ENCODE measurements around the gene PTGER2. TPM values are rescaled to one million over a fixed set of nuclear protein-coding genes. Genes with fewer than 3 reads are reported as not detected.

The PTGER2 gene
- polyA plus RNA-seq, 1 donor from 2014 or later, result not detected

DNA sequence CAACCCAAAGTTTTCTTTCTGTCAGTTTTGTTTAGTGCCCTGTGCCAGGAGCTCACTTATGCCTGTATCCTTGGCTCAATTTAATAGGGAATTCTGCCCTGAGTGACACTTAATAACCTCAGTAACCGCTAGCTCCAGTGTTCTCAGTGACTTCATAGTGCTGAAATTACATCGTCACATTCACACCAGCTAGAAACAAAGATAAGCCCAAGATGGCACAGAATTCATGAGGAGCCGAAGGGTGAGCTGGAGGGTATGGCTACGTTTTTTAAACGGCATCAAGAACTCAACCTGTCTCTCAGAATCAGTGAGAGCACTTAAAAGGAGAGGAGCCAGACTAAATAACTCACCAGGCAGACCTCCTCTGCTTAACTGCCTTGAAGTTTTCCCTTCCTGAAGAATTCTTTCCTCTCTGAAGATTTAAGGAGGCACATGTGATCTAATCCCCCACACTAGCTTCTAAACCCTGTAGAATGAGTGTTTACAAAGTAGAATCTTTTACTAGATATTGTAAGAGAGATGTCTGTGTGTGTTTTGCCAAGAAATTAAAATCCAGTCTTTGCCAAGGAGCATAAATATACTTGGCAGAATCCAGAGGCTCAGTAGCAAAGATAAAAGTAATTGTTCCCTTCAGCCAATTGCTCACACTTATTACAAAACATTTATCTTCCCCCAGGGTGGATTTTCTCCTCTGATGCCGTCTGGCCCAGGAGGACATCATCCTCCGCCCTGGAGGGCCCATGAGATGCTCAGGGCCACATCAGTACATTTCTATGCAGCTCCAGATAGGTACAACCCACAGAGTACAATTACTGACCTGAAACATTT, 37.3 kb downstream of the PTGER2 start:
- H3K27me3 ChIP-seq (ENCODE audit: insufficient read depth, low read depth, low read length), result no peaks in the 10 kb centered on the region
- no peak overlapping the region for H2AFZ ChIP-seq (ENCODE audit: low read depth, low read length)
- H3K4me2 ChIP-seq (ENCODE audit: low read length), result peak overlapping the region; percentile 11
- peak overlapping the region; percentile 6 for H3K4me3 ChIP-seq (ENCODE audit: low read length)
- no peaks in the 10 kb centered on the region for H3K9me2 ChIP-seq (ENCODE audit: insufficient read depth, low read length)
- no peaks in the 10 kb centered on the region for H3K79me2 ChIP-seq (replicated peaks; ENCODE audit: insufficient read depth, low read length)
- no peak overlapping the region for H3K9ac ChIP-seq (ENCODE audit: low read length)
- H3K9me3 ChIP-seq (ENCODE audit: low read length), result no peaks in the 10 kb centered on the region
- H4K20me1 ChIP-seq (ENCODE audit: insufficient read depth), result no peaks in the 10 kb centered on the region
- TF ChIP-seq, protein P1, sequence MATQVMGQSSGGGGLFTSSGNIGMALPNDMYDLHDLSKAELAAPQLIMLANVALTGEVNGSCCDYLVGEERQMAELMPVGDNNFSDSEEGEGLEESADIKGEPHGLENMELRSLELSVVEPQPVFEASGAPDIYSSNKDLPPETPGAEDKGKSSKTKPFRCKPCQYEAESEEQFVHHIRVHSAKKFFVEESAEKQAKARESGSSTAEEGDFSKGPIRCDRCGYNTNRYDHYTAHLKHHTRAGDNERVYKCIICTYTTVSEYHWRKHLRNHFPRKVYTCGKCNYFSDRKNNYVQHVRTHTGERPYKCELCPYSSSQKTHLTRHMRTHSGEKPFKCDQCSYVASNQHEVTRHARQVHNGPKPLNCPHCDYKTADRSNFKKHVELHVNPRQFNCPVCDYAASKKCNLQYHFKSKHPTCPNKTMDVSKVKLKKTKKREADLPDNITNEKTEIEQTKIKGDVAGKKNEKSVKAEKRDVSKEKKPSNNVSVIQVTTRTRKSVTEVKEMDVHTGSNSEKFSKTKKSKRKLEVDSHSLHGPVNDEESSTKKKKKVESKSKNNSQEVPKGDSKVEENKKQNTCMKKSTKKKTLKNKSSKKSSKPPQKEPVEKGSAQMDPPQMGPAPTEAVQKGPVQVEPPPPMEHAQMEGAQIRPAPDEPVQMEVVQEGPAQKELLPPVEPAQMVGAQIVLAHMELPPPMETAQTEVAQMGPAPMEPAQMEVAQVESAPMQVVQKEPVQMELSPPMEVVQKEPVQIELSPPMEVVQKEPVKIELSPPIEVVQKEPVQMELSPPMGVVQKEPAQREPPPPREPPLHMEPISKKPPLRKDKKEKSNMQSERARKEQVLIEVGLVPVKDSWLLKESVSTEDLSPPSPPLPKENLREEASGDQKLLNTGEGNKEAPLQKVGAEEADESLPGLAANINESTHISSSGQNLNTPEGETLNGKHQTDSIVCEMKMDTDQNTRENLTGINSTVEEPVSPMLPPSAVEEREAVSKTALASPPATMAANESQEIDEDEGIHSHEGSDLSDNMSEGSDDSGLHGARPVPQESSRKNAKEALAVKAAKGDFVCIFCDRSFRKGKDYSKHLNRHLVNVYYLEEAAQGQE (IDR thresholded peaks at IDR 0.05; ENCODE audit: borderline replicate concordance), result peak; percentile 41
- no peak for TF ChIP-seq SMC3 (conservative IDR thresholded peaks at IDR 0.05; ENCODE audit: poor library complexity)
- no peak overlapping the region for H3K27ac ChIP-seq (ENCODE audit: low read length)
- no peaks in the 10 kb centered on the region for H3K36me3 ChIP-seq (ENCODE audit: insufficient read depth, low read length)
- no peaks in the 10 kb centered on the region for H3F3A ChIP-seq (ENCODE audit: insufficient read depth, low read length, poor library complexity, severe bottlenecking)

DNA sequence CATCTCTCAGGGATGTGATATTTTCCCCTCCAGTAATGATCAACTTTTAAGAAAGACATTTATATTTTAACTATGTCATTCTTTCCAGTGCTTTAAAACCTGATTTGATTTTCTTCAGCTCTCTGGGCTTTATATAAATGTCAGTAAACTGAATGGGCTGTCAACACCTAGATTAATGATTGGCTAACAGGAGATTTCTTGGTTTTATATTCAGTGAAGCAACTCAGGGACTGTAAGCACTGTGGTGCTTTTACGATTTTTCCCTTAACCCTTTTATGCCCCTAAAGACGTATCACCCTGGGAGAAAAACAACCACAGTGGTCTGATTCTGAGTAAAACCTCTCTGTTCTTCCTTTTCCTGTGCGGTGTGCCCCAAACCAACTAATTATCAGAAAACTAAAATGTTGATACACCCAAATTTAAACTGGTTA, 38.0 kb downstream of the PTGER2 start:
- Histone ChIP-seq H3K27ac (ENCODE audit: low read length) (no peak overlapping the region), H4K20me1 (ENCODE audit: insufficient read depth) (no peaks in the 10 kb centered on the region), H3F3A (ENCODE audit: insufficient read depth, low read length, poor library complexity, severe bottlenecking) (no peaks in the 10 kb centered on the region), H3K9me3 (ENCODE audit: low read length) (no peaks in the 10 kb centered on the region), H2AFZ (ENCODE audit: low read depth, low read length) (no peak overlapping the region), H3K4me3 (ENCODE audit: low read length) (peak overlapping the region; percentile 6), H3K79me2 (replicated peaks; ENCODE audit: insufficient read depth, low read length) (no peaks in the 10 kb centered on the region), H3K27me3 (ENCODE audit: insufficient read depth, low read depth, low read length) (no peaks in the 10 kb centered on the region), H3K9ac (ENCODE audit: low read length) (no peak overlapping the region), H3K4me2 (ENCODE audit: low read length) (peak overlapping the region; percentile 11), H3K36me3 (ENCODE audit: insufficient read depth, low read length) (no peaks in the 10 kb centered on the region), H3K9me2 (ENCODE audit: insufficient read depth, low read length) (no peaks in the 10 kb centered on the region)
- TF ChIP-seq TAF1 (IDR thresholded peaks at IDR 0.05; ENCODE audit: low read depth) (no peak), EZH2 (IDR thresholded peaks at IDR 0.05; ENCODE audit: borderline replicate concordance, insufficient read depth, low read length, poor library complexity, severe bottlenecking) (no peak), MXI1 (conservative IDR thresholded peaks at IDR 0.05; ENCODE audit: poor library complexity, severe bottlenecking) (no peak), SMC3 (conservative IDR thresholded peaks at IDR 0.05; ENCODE audit: poor library complexity) (no peak), POLR2AphosphoS5 (IDR thresholded peaks at IDR 0.05) (no peak), RAD21 (conservative IDR thresholded peaks at IDR 0.05) (no peak), EP300 (conservative IDR thresholded peaks at IDR 0.05; ENCODE audit: poor library complexity, severe bottlenecking) (no peak)
- TF ChIP-seq, protein P2, sequence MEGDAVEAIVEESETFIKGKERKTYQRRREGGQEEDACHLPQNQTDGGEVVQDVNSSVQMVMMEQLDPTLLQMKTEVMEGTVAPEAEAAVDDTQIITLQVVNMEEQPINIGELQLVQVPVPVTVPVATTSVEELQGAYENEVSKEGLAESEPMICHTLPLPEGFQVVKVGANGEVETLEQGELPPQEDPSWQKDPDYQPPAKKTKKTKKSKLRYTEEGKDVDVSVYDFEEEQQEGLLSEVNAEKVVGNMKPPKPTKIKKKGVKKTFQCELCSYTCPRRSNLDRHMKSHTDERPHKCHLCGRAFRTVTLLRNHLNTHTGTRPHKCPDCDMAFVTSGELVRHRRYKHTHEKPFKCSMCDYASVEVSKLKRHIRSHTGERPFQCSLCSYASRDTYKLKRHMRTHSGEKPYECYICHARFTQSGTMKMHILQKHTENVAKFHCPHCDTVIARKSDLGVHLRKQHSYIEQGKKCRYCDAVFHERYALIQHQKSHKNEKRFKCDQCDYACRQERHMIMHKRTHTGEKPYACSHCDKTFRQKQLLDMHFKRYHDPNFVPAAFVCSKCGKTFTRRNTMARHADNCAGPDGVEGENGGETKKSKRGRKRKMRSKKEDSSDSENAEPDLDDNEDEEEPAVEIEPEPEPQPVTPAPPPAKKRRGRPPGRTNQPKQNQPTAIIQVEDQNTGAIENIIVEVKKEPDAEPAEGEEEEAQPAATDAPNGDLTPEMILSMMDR (IDR thresholded peaks at IDR 0.05; ENCODE audit: poor library complexity, severe bottlenecking), result no peak
- TF ChIP-seq, protein P1 (IDR thresholded peaks at IDR 0.05; ENCODE audit: borderline replicate concordance), result no peak

Data from neural cell (in vitro differentiated cells).